Measurements from ENCODE around the gene SLC26A11.

DNA sequence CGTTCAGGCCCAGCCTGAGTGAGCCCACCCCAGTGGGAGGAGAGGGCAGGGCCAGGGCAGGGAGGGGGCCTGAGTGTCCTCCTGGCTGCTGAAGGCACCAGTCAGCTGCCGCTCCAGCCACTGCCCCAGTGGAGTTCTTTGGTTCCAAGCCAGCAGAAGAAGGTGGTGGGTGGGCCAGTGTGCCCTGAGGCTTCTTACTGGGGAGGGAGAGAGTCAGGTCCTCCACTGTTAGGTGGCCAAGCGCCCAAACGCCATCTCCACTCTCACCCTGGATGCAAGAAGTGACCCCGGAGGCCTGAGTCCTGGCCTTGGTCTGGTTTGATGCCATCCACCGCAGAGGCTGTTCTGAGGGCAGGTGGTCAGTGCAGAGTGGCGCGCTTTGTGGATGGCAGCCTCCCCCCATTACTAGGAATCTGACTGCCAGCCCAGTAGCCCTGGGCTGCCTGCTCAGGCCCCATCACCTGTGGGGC, 42.6 kb downstream of the SLC26A11 start:
- TF ChIP-seq, protein P1, sequence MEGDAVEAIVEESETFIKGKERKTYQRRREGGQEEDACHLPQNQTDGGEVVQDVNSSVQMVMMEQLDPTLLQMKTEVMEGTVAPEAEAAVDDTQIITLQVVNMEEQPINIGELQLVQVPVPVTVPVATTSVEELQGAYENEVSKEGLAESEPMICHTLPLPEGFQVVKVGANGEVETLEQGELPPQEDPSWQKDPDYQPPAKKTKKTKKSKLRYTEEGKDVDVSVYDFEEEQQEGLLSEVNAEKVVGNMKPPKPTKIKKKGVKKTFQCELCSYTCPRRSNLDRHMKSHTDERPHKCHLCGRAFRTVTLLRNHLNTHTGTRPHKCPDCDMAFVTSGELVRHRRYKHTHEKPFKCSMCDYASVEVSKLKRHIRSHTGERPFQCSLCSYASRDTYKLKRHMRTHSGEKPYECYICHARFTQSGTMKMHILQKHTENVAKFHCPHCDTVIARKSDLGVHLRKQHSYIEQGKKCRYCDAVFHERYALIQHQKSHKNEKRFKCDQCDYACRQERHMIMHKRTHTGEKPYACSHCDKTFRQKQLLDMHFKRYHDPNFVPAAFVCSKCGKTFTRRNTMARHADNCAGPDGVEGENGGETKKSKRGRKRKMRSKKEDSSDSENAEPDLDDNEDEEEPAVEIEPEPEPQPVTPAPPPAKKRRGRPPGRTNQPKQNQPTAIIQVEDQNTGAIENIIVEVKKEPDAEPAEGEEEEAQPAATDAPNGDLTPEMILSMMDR (IDR thresholded peaks at IDR 0.05): no peak
- TF ChIP-seq EZH2 (IDR thresholded peaks at IDR 0.05; ENCODE audit: borderline replicate concordance, insufficient read depth, low read depth, low read length, poor library complexity, severe bottlenecking): no peak
